T-helper 17 cell (primary cell): ENCODE data around the gene MROH2A. TPM values are rescaled to one million over a fixed set of nuclear protein-coding genes. Genes with fewer than 3 reads are reported as not detected.
A peak's percentile ranks its signal among the peaks of the same experiment; 100 is the strongest.

Experiments used
- ATAC-seq: fragments of 150-1000 bp; cut with Tn5 transposase; 2 replicates; pipeline ENCODE4 v1.10.0; 2021; ENCODE audit warnings: mild to moderate bottlenecking, moderate library complexity
- DNase-seq, 3 donors: peaks; one replicate each; pipeline versions ENCODE4 v3.0.0 to v3.0.0-alpha.2; 2020 to 2021
- H3K9me3 ChIP-seq: one replicate; pipeline ENCODE4 v1.7.0; 2013; ENCODE audit warnings: low read length, mild to moderate bottlenecking; ENCODE audit not compliant: control insufficient read depth, poor library complexity, severe bottlenecking
- H3K27ac Mint-ChIP-seq: one replicate; pipeline ENCODE4 v1.8.0; 2022; ENCODE audit warnings: mild to moderate bottlenecking, moderate library complexity, mixed read lengths
- H3K27me3 Mint-ChIP-seq: one replicate; pipeline ENCODE4 v1.8.0; 2022; ENCODE audit warnings: mixed read lengths
- H3K36me3 Mint-ChIP-seq: one replicate; pipeline ENCODE4 v1.8.0; 2022; ENCODE audit warnings: low read depth, mixed read lengths
- H3K4me1 Mint-ChIP-seq: one replicate; pipeline ENCODE4 v1.8.0; 2022; ENCODE audit warnings: mild to moderate bottlenecking, mixed read lengths
- H3K4me3 Mint-ChIP-seq: one replicate; pipeline ENCODE4 v1.8.0; 2022; ENCODE audit warnings: mild to moderate bottlenecking, moderate library complexity, mixed read lengths
- total RNA-seq, 4 donors: library from RNA in 2 of 4; stranded (reverse) in 2 of 4; gene quantifications; one replicate each; pipeline ENCODE4 v1.2.3 and lab custom pipeline; 2022 to 2026

Gene MROH2A
- total RNA-seq, 2 donors from 2014 or later, result not detected

DNA sequence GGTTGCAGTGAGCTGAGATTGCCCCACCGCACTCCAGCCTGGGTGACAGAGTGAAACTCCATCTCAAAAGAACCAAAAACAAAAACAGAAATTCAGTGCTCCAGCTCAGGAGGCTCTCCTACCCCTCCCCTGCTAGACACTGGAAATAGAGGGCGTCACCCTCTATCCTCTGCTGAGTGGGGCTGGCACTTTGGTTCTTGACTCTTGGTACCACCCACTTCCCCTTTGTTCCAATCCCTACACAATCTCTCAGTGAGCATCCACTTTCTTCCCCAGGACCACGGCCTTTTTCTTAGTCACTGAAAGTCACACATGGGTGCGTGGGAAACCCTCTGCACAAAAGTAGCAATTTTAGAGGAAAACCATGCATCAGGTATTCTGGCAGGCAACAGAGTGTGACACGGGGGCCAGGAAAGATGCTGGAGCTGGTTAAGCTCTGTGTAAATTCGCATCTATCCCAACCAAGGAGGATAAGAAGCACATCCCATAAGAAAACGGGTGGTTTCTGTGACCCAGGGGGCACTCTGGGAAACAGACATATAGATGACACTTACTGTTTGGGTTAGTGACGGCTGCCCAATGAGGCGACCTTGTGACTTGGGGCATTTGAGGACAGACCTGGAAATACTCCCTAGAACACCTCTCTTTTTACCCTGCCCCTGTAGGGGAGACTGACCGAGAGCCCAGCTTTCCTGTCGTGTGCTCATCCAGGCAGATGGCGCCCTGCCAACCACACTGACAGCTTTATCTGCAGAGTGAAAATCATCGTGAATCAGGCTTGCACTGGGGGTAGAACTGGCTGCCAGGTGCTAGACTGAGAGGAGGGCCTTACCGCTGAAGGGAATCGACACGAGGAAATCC is 68.5 kb downstream of the MROH2A start:
- H3K27ac Mint-ChIP-seq, result no peak overlapping the region
- no peak overlapping the region for H3K4me3 Mint-ChIP-seq
- peaks cover 5% of the 10 kb centered on the region for H3K36me3 Mint-ChIP-seq
- DNase-seq, result no peak
- no peaks in the 10 kb centered on the region for H3K27me3 Mint-ChIP-seq
- no peak for ATAC-seq
- H3K9me3 ChIP-seq, result no peaks in the 10 kb centered on the region
- peaks cover 4% of the 10 kb centered on the region for H3K4me1 Mint-ChIP-seq

DNA sequence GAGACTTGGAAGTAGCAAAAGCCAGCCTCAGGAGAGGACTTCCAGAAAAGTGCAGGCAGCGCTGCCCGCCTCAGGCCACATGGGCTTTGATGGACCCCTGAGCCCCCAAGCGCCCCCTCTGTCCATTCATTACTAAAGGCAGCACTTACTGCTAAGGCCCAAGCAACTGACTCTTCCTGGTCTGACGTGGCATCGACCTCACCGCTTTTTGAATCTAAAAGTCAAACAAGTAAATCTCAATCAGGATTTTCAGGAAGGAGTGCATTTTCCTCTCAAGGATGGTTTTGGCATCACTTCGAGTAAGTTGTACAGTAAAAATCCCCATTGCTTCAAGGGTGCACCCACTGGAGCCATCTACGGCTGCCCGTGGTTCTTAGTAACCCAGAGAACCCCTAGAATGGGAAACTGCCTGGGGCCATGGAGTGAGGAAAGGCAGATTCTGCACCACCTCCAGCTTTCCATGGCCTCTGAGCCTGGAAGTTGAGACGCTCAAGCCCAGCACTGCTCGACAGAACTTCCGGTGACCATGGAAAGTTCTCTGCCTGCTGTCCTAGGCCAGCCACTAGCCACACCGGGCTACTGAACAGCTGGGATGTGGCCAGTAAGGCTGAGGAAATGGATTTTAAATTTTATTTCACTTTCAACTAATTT is 69.2 kb downstream of the MROH2A start:
- no peak for DNase-seq
- no peak for ATAC-seq
- H3K9me3 ChIP-seq, result no peaks in the 10 kb centered on the region
- Mint-ChIP-seq H3K36me3 (peaks cover 5% of the 10 kb centered on the region), H3K4me3 (no peak overlapping the region), H3K27me3 (peaks cover 5% of the 10 kb centered on the region), H3K4me1 (peaks cover 5% of the 10 kb centered on the region), H3K27ac (no peak overlapping the region)

DNA sequence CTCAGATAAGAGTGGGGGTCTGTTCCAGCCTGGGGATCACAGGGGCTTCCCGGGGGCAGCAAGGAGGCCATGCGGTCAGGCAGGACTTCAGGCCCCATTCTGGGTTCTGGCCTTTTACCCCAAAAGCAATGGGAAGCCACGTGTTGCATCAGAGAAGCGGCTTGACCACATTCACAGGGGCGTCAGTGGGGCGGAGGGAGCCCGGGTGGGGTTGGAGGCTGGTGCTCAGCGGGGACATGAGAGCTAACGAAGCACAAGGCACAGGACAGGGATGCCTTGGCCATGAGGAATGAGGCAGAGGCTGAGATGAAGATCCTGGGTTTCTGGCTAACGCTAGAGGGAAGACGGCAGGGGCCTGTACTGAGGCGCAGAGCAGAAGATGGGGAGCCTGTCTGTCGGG is 70.1 kb downstream of the MROH2A start:
- Mint-ChIP-seq H3K4me1 (peaks cover 5% of the 10 kb centered on the region), H3K4me3 (no peak overlapping the region), H3K27ac (peak overlapping the region; percentile 14), H3K36me3 (peaks cover 7% of the 10 kb centered on the region), H3K27me3 (peaks cover 14% of the 10 kb centered on the region)
- no peaks in the 10 kb centered on the region for H3K9me3 ChIP-seq
- no peak for DNase-seq
- ATAC-seq, result no peak

DNA sequence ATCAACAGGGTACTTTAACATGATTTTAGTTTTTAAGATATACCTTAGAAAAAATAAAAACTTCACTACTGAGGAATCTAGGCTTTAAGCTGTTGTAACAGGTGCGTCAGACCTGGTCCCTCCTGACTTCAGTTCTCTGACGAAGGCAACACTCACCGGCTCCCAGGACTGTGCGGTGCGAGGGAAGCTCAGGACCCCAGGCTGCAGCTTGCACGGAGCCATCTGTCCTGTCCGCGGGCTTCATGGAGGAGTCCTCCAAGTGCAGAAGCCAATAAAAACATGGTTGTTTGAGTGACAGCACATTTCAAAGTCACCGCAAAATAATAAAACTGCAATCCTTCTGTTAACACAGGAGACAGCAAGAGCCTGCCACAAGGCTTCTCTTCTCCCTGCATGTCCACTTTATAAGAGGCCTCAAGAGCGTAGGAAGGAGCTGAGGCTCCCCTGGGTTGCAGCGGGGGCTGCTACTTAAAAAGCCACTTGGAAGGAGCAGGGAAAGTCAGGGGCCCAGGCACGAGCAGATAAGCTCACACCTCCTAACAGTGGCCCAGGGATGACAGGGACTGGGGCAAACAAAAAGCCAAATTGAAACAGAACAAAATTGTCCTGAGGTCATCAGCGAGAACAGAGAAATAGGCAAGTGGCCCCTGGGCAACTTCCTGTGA is 71.6 kb downstream of the MROH2A start:
- no peak for ATAC-seq
- Mint-ChIP-seq H3K27me3 (peaks cover 23% of the 10 kb centered on the region), H3K36me3 (peaks cover 9% of the 10 kb centered on the region), H3K4me3 (no peak overlapping the region), H3K4me1 (peaks cover 12% of the 10 kb centered on the region), H3K27ac (no peak overlapping the region)
- H3K9me3 ChIP-seq, result no peaks in the 10 kb centered on the region
- no peak for DNase-seq

GRCh38 chr2:233850745-233851144 is 72.6 kb downstream of the MROH2A start:
- DNase-seq, result no peak
- peaks cover 9% of the 10 kb centered on the region for H3K36me3 Mint-ChIP-seq
- H3K27me3 Mint-ChIP-seq, result peaks cover 23% of the 10 kb centered on the region
- peaks cover 15% of the 10 kb centered on the region for H3K4me1 Mint-ChIP-seq
- ATAC-seq, result no peak
- H3K4me3 Mint-ChIP-seq, result no peak overlapping the region
- H3K9me3 ChIP-seq, result no peaks in the 10 kb centered on the region
- H3K27ac Mint-ChIP-seq, result no peak overlapping the region

DNA sequence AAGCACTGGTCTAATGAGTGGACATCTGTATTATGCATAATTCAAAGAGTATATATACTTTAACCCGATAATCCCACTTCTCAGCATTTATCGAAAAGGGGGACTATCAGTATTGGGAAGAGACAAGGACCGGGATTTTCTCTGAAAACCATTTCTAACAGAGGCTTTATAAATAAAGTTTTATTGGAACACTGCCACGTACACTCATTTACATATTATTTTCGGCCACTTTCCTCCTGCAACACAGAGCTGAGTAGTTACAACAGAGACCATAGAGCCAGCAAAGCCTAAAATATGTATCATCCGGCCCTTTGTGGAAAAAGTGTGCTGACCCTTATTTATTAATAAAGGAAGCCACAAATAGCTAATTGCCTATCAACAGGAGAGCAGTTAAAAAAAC is 73.0 kb downstream of the MROH2A start:
- ATAC-seq (no peak), DNase-seq (no peak)
- no peak overlapping the region for H3K4me3 Mint-ChIP-seq
- H3K9me3 ChIP-seq, result no peaks in the 10 kb centered on the region
- H3K4me1 Mint-ChIP-seq, result peaks cover 17% of the 10 kb centered on the region
- peaks cover 9% of the 10 kb centered on the region for H3K36me3 Mint-ChIP-seq
- peaks cover 23% of the 10 kb centered on the region for H3K27me3 Mint-ChIP-seq
- H3K27ac Mint-ChIP-seq, result no peak overlapping the region

DNA sequence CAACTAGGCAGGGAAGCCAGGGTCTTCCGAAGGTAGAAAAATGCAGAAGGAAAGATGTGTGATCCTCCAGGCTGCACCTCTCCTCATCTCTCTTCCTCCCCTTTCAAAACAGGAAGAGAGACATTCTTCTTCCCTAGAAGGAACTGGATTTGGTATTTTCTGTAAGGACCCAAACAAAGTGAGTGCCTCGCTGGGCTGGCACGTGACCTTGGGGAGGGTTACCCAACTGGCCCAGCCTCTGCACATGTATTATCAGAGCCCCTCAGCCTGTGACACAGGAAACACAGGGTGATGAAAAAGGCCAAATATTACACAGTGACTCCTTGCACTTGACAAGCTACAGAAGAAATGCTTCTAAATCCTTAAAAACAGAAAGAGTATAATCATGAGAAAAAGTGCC is 73.9 kb downstream of the MROH2A start:
- no peak overlapping the region for H3K27ac Mint-ChIP-seq
- DNase-seq, result no peak
- peaks cover 9% of the 10 kb centered on the region for H3K36me3 Mint-ChIP-seq
- H3K4me3 Mint-ChIP-seq, result no peak overlapping the region
- no peaks in the 10 kb centered on the region for H3K9me3 ChIP-seq
- H3K4me1 Mint-ChIP-seq, result peaks cover 17% of the 10 kb centered on the region
- peaks cover 23% of the 10 kb centered on the region for H3K27me3 Mint-ChIP-seq
- ATAC-seq, result no peak

GRCh38 chr2:233853353-233853752 is 75.2 kb downstream of the MROH2A start:
- no peak overlapping the region for H3K27ac Mint-ChIP-seq
- no peak for DNase-seq
- H3K4me1 Mint-ChIP-seq, result peaks cover 22% of the 10 kb centered on the region
- peaks cover 8% of the 10 kb centered on the region for H3K36me3 Mint-ChIP-seq
- ATAC-seq, result no peak
- peak overlapping the region; percentile 100 for H3K4me3 Mint-ChIP-seq
- no peaks in the 10 kb centered on the region for H3K9me3 ChIP-seq
- H3K27me3 Mint-ChIP-seq, result peaks cover 23% of the 10 kb centered on the region

DNA sequence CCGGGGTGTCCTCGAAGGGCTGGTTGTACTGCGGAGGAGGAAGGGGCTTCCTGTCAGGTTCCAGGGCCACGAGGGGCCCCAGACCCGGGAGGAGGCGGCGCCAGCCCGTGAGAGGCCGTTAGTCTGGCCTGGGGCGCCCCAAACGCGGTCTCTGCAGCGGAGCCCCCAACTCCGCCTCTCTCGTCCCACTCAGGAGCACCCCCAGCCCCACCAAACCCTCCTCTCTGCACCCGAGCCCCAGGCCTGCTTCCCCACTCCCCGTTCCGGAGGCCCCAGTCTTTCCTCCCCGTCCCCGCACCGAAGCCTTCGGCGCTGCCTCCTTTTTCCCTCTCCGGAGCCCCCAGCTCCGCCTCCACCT is 75.7 kb downstream of the MROH2A start:
- DNase-seq (no peak), ATAC-seq (peak; percentile 1)
- H3K9me3 ChIP-seq, result no peaks in the 10 kb centered on the region
- Mint-ChIP-seq H3K4me1 (peaks cover 20% of the 10 kb centered on the region), H3K27ac (peak overlapping the region; percentile 89), H3K4me3 (peak overlapping the region; percentile 100), H3K27me3 (peaks cover 23% of the 10 kb centered on the region), H3K36me3 (peaks cover 5% of the 10 kb centered on the region)

DNA sequence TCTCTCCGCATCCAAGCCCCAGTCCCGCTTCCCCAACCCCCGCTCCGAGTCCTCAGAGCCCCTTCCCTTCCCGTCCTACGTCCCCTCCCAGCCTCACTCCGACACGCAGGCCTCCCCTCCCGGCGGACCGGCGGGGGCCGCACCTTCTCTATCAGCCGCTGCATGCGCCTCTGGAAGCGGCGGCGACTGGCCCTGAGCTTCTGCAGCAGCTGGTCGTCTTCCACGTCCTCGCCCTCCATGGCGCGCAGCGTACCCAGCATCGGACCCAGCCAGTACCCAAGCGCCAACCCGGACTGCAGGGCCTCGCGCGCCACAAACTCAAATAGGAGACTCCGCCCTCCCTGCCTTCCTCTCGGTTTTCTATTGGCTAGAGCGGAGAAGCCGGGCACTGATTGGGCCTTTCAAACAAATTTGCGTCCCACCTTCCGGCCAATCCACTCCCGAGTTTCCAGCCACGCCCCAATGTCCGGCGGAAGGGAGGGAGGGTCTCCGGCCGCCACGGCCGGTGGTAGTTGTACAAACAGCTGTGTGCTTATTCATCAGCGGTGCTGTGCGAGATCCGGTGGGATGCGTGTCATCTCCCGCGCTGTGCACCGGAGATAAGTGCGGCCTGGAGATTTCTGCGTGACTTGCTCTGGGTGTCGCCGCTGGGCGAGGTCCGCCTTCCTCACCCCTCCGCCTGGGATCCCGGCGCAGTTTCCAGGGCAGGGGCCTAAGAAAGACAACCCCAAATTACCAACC is 76.3 kb downstream of the MROH2A start, which contains the start of gene HJURP:
Gene HJURP (minus strand): TSS at position 295 of the 741 bp plus-strand sequence. CDS start 35 bp downstream, at position 260.
- H3K27ac Mint-ChIP-seq, result peak within 1 kb of the TSS; percentile 89
- peaks cover 23% of the 10 kb centered on the region for H3K27me3 Mint-ChIP-seq
- H3K36me3 Mint-ChIP-seq, result peaks cover 5% of the 10 kb centered on the region
- peak; percentile 97 for ATAC-seq
- H3K4me1 Mint-ChIP-seq, result peaks cover 20% of the 10 kb centered on the region
- no peaks in the 10 kb centered on the region for H3K9me3 ChIP-seq
- H3K4me3 Mint-ChIP-seq, result peak within 1 kb of the TSS; percentile 100
- DNase-seq, result peak; percentile 74 to 83 (median 78)

DNA sequence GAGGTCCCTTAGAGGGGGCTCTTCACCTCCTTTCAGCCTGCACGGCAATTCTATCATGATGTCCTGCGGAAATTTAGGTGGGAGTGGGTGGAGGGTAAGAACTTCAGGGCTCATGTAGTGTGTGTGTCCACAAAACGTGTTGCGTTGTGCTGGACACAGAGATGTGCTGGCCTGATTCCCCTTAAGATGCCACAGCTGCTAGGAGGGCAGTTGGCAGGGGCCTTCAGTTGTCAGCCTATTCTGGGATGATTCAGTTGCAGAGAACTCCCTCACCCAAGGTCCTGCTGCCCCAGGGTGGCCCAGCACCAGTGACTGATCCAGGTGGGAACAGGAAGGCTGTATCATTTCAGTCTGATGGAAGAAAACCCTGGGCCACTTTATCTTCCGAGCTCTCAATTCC is 77.2 kb downstream of the MROH2A start:
- no peaks in the 10 kb centered on the region for H3K9me3 ChIP-seq
- Mint-ChIP-seq H3K27ac (no peak overlapping the region), H3K4me1 (peaks cover 20% of the 10 kb centered on the region), H3K27me3 (peaks cover 23% of the 10 kb centered on the region), H3K36me3 (peaks cover 6% of the 10 kb centered on the region), H3K4me3 (peak overlapping the region; percentile 100)
- DNase-seq (no peak), ATAC-seq (no peak)

DNA sequence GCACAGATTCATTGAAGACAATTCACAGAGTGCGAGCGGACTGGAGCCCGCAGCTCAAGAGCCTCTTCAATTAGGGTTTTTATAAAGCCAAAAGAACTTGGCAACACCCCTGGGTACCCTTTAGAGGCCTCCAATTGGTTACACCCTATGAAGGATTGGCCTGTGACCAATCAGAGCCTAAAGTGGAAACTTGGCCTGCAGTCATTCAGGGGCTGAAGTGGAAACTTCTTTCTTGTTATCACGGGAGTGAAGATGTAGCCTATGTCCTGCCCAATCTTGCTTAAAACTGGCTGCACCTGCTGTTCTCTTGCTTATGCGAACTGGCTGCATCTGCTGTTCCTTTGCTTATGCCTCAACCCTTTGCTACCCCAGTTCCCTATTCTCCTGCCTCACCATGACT is 78.1 kb downstream of the MROH2A start:
- Mint-ChIP-seq H3K4me1 (peaks cover 20% of the 10 kb centered on the region), H3K36me3 (peaks cover 6% of the 10 kb centered on the region), H3K4me3 (no peak overlapping the region), H3K27me3 (peaks cover 23% of the 10 kb centered on the region), H3K27ac (no peak overlapping the region)
- H3K9me3 ChIP-seq, result no peaks in the 10 kb centered on the region
- ATAC-seq (no peak), DNase-seq (no peak)
